OCI-LY3 (cell line): ENCODE data around the gene MGAT4B.

Source experiments
- H2AFZ ChIP-seq: fragments of 200-600, 300-600 bp; shearing (Covaris generic); 2 replicates; pipeline ENCODE4 v1.6.0; 2014; ENCODE audit warnings: antibody characterized with exemption, low read depth, low read length
- H3K27ac ChIP-seq: fragments of 200-600, 300-600 bp; sonication (generic); 2 replicates; pipeline ENCODE4 v1.5.1; 2014; ENCODE audit warnings: mild to moderate bottlenecking, low read length, moderate library complexity, mixed read lengths
- H3K27me3 ChIP-seq: fragments of 200-600, 300-600 bp; sonication (generic); 2 replicates; pipeline ENCODE4 v1.6.1; 2014; ENCODE audit warnings: low read depth, low read length, mixed read lengths
- H3K36me3 ChIP-seq: fragments of 200-600, 300-600 bp; sonication (generic); replicated peaks from 2 replicates; pipeline ENCODE3; 2014; ENCODE audit warnings: low read depth, low read length, mixed read lengths
- H3K4me1 ChIP-seq: fragments of 300-600, 200-600 bp; sonication (generic); 2 replicates; pipeline ENCODE4 v1.6.1; 2014; ENCODE audit warnings: low read length, mixed read lengths
- H3K4me2 ChIP-seq: fragments of 200-600, 300-600 bp; sonication (generic); 2 replicates; pipeline ENCODE4 v1.6.1; 2014; ENCODE audit warnings: low read length, mixed read lengths
- H3K4me3 ChIP-seq: fragments of 300-600, 200-600 bp; sonication (generic); 2 replicates; pipeline ENCODE4 v1.5.1; 2014; ENCODE audit warnings: antibody characterized with exemption, mild to moderate bottlenecking, low read length, moderate library complexity
- H3K79me2 ChIP-seq: fragments of 300-600, 200-600 bp; shearing (Covaris generic); 2 replicates; pipeline ENCODE4 v1.6.1; 2014; ENCODE audit warnings: mild to moderate bottlenecking, low read length, mixed read lengths
- H3K9ac ChIP-seq: fragments of 300-600, 200-600 bp; shearing (Covaris generic); 2 replicates; pipeline ENCODE4 v1.6.0; 2014; ENCODE audit warnings: mild to moderate bottlenecking, low read length, moderate library complexity
- H3K9me3 ChIP-seq: fragments of 200-600, 300-600 bp; shearing (Covaris generic); 2 replicates; pipeline ENCODE4 v1.6.1; 2014; ENCODE audit warnings: low read length, mixed read lengths; ENCODE audit not compliant: insufficient read depth
- H4K20me1 ChIP-seq: fragments of 200-600, 300-600 bp; sonication (generic); 2 replicates; pipeline ENCODE4 v1.6.1; 2016; ENCODE audit warnings: low read length, mixed read lengths; ENCODE audit not compliant: insufficient read depth
- EZH2phosphoT487 ChIP-seq: fragments of 200-600 bp; shearing (Covaris generic); IDR thresholded peaks from 2 replicates; pipeline ENCODE4 v1.6.1; 2018; ENCODE audit warnings: antibody characterized with exemption, mixed run types, low read depth
- TF ChIP-seq, protein P1 (sequence below): fragments of 200-600, 300-600 bp; sonication (generic); IDR thresholded peaks from 2 replicates; pipeline ENCODE4 v1.5.1; 2014; ENCODE audit warnings: antibody characterized with exemption, low read length, low read depth

The MGAT4B gene

DNA sequence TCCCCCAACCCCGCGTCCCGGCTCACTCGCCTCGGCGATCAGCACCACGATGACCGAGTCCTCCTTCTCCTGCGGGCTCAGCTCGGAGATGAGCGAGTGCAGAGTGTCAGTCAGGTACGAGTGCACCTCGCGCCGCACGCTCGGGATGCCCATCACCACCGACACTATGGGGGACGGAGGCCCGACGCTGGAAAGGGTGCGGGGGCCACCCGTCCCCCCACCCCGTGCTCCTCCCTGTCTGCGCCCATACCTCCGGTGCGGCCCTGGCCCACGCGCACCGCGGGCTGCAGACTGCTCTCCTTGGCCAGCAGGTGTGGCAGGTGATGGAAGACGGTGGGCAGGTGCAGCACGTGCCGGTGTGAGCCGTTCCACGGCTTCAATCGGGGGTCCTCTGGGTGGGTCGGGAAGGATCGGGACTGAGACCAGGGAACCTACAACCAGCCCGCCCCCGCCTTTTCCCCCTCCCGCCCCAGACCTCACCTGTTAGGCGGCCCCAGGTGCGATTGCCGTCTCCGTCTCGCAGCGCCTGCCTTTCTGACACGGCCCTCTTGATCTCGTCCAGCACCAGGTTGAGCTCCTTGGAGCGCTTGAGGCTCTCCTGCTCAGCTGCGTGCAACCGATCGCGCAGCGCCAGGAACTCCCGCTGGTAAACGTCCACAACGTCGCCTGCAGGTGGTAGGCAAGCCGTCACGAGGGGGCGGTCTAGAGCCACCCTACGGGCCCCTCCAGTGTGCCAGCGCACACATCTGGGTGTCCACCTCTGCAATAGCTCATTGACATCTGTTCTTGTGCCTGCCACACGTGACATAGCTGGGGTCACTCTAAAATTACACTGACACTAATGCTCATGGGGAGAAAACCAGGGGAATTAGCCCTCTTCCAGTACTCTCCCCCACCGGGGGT, 5.1 kb downstream of the MGAT4B start:
- Histone ChIP-seq H3K27me3 (no peaks in the 10 kb centered on the region), H2AFZ (no peak overlapping the region), H3K9ac (no peak overlapping the region), H3K27ac (no peak overlapping the region), H3K4me2 (no peak overlapping the region), H3K36me3 (peaks cover 21% of the 10 kb centered on the region), H3K9me3 (no peaks in the 10 kb centered on the region), H4K20me1 (peaks cover 16% of the 10 kb centered on the region), H3K79me2 (peaks cover 28% of the 10 kb centered on the region), H3K4me1 (peaks cover 24% of the 10 kb centered on the region), H3K4me3 (no peak overlapping the region)
- no peak for TF ChIP-seq EZH2phosphoT487
- TF ChIP-seq, protein P1, sequence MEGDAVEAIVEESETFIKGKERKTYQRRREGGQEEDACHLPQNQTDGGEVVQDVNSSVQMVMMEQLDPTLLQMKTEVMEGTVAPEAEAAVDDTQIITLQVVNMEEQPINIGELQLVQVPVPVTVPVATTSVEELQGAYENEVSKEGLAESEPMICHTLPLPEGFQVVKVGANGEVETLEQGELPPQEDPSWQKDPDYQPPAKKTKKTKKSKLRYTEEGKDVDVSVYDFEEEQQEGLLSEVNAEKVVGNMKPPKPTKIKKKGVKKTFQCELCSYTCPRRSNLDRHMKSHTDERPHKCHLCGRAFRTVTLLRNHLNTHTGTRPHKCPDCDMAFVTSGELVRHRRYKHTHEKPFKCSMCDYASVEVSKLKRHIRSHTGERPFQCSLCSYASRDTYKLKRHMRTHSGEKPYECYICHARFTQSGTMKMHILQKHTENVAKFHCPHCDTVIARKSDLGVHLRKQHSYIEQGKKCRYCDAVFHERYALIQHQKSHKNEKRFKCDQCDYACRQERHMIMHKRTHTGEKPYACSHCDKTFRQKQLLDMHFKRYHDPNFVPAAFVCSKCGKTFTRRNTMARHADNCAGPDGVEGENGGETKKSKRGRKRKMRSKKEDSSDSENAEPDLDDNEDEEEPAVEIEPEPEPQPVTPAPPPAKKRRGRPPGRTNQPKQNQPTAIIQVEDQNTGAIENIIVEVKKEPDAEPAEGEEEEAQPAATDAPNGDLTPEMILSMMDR, result peak; percentile 71

DNA sequence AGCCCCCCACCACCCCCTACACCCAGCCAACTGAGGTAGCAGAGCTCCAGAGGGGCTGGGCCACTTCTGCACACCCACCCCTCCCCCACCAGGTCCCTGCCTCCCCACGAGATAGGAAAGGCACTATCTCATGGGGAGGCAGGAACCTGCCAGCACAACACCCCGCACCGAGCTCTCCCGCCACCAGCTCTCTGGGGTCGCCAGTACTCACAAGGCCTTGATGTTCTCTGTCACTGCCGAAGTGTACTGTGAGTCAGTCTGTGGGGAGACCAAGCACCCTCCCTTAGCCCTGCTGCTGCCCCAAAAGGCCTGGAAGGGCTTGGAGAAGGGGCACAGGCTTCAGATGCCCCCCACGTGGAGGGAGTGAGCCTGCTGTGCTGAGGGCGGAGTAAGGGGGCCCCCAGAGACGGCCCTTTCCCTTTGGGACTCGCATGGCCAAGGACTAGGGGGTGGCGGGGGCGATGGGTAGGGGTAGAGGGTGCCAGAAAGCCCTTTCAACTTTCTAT, 5.9 kb downstream of the MGAT4B start:
- no peak for TF ChIP-seq EZH2phosphoT487
- TF ChIP-seq, protein P1, result no peak
- peaks cover 16% of the 10 kb centered on the region for H4K20me1 ChIP-seq
- H3K4me3 ChIP-seq, result no peak overlapping the region
- peaks cover 22% of the 10 kb centered on the region for H3K79me2 ChIP-seq
- no peak overlapping the region for H3K27ac ChIP-seq
- H3K9me3 ChIP-seq, result no peaks in the 10 kb centered on the region
- no peaks in the 10 kb centered on the region for H3K27me3 ChIP-seq
- H3K4me2 ChIP-seq, result no peak overlapping the region
- peaks cover 25% of the 10 kb centered on the region for H3K4me1 ChIP-seq
- peaks cover 21% of the 10 kb centered on the region for H3K36me3 ChIP-seq
- no peak overlapping the region for H3K9ac ChIP-seq
- no peak overlapping the region for H2AFZ ChIP-seq

DNA sequence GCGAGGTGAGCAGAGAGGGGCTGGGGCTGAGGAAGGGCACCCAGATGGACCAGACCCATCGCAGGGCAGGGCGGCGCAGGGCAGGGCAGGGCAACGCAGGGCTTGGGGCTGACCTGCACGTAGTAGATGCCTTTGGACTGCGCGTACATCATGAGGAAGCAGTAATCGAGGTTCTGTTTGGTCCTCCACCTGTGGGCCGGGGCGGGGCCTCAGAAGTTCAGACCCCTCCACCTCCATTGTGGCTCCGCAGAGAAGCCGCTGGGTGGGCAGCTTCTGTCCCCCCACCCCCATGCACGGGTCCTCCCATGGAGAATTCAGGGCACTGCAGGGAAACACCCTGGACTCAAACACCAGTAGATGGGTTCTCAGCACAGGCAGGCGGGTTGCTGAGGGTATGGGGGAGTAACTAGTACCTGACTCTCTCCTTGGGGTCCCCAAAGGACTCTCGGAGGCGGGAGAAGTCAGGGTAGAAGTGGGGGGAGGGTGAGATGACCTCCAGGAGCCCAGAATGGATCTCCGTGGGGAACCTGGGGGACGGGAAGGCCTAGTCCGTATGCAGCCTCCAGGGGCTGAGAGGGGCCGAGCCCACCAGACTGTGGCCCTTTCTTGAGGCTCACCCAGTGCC, 6.5 kb downstream of the MGAT4B start:
- Histone ChIP-seq H3K36me3 (peaks cover 21% of the 10 kb centered on the region), H4K20me1 (peaks cover 14% of the 10 kb centered on the region)

More for the DNA sequence above, 6.5 kb downstream of the MGAT4B start:
- Histone ChIP-seq H3K27ac (no peak overlapping the region), H3K9ac (no peak overlapping the region), H3K27me3 (no peaks in the 10 kb centered on the region), H2AFZ (no peak overlapping the region), H3K9me3 (no peaks in the 10 kb centered on the region), H3K4me2 (no peak overlapping the region), H3K4me1 (peaks cover 24% of the 10 kb centered on the region), H3K4me3 (no peak overlapping the region), H3K79me2 (peaks cover 16% of the 10 kb centered on the region)
- TF ChIP-seq, protein P1, result no peak
- no peak for TF ChIP-seq EZH2phosphoT487
